Activated naive CD4-positive, alpha-beta T cell treated with Interleukin-2 at 50 U/mL for 16 hours (primary cell): ENCODE results near the gene CRB1.
"Not testable (repeated sequence)": the region's sequence is repeated elsewhere in the genome, so short reads cannot be mapped to it uniquely, and the experiment has no call there.

Experiments
- DNase-seq: peaks from one replicate; pipeline ENCODE4 v3.0.0-alpha.2; 2020

The CRB1 gene

GRCh38 chr1:197466813-197467212 is 198.8 kb downstream of the CRB1 start:
- no peak for DNase-seq

- no peak for DNase-seq
These were observed 199.8 kb downstream of the CRB1 start for GRCh38 chr1:197467881-197468280.

GRCh38 chr1:197468543-197469175 is 200.6 kb downstream of the CRB1 start:
- no peak for DNase-seq

- no peak for DNase-seq
These were observed 201.7 kb downstream of the CRB1 start for GRCh38 chr1:197469620-197470210.

DNA sequence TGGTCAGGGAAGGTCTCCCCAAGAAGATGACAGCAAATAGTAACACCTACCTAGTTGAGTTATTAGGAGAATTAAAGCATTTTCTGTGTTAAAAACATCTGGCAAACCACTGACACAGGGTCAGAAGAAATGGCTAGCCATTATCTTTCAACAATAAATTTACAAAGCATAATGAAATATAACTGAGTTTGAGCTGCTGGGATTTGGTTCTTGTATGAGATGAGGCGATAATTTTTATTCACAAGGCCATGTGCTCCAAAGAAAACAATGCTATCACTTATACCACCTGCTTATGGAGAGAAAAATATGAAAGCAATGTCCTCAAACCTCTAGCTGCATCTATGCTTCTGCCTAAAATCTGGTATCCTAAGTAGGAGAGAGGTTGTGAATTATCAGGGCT is 202.3 kb downstream of the CRB1 start:
- DNase-seq: no peak

DNA sequence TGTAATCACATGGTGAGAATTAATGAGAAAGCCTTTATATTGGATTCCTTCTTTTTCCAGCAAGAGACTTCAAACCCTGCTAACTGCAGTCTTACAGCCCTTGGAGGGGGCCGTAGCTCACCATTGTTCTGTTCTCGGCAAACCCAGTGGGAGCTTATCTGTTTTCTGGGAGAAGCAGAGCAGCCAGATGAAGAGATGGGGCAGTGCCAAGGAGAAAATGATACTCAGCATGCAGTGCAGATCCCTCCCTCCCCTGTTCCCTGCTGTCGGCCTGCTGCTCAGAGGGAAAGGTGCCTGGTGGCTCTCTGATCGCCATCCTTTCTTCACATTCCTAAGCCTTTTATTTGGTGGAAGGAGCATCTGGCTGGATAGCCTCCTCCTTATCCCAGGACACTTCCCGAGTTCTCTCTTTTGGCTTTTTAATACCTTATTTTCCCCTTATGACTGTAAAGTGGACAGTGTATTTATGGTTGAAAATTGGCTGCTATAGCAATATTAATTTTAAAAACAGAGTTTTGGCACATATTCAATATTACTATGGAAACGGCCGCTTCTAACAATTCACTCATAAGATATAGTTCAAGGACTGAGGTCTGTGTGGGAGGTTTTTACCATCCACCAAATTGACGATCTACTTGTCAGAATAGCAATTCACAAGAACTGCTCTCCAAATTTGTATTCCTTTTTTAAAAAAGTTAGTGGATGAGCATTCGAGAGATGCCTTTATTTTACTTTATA is 203.4 kb downstream of the CRB1 start:
- no peak for DNase-seq

- no peak for DNase-seq
These were observed 204.1 kb downstream of the CRB1 start for GRCh38 chr1:197472141-197472540.

- no peak for DNase-seq
These were observed 212.4 kb downstream of the CRB1 start for GRCh38 chr1:197480446-197480845.

GRCh38 chr1:197481101-197481500 is 213.0 kb downstream of the CRB1 start:
- no peak for DNase-seq

DNA sequence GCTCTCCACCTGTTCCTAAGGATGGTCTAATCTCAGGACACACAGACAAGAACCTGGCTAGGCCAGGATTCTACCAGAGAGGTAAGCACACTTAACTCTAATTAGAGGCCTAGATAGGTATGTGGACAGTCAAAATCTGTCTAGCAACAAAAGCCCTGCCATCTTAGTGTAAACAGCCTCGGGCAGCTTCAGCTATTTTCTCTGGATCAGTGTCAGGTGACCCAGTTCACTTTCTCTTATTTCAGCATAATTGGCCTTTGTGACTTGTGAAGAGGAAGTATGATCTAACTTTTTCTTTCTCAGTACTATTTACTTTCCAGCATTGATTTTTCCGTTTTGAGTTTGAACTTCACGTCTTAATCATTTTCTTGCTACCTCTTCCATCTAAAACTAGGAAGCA is 217.7 kb downstream of the CRB1 start:
- no peak for DNase-seq

DNA sequence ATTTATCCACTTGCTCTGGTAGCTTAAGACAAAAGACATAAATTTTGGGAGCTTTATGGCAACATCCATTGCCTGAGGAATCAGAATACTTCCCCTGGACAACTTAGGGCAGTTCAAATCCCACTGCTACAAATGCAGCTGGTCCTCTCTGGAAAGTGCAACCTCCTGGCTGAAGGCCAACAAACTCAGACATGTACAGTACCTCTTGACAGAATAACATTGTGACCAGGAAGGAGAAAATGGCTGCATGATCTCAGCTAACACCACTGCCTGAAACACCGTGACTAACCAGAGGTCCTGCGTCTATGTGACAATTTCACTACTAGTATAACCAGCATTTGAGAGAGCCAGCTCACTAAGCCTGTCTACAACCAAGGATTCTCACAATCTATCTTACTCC is 218.9 kb downstream of the CRB1 start:
- DNase-seq: no peak

DNA sequence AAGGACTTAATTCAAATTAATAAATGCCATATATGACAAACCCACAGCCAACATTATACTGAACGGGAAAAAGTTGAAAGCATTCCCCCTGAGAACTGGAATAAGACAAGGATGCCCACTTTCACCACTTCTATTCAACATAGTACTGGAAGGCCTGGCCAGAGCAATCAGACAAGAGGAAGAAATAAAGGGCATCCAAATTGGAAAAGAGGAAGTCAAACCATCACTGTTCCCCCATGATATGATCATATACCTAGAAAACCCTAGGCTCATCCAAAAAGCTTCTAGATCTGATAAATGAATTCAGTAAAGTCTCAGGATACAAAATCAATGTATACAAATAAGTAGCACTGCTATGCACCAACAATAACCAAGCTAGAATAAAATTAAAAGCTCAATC is 223.5 kb downstream of the CRB1 start:
- DNase-seq: not testable (repeated sequence)

DNA sequence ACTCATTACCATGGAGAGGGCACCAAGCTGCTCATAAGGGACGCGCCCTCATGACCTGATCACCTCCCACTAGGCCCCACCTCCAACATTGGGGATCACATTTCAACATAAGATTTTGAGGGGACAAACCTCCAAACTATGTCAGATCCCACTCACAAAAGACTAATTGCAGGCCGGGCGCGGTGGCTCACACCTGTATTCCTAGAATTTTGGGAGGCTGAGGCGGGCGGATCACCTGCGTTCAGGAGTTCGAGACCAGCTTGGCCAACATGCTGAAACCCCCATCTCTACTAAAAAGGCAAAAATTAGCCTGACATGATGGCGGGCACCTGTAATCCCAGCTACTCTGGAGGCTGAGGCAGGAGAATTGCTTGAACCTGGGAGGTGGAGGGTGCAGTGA is 228.7 kb downstream of the CRB1 start:
- no peak for DNase-seq

- DNase-seq: no peak
These were observed 242.8 kb downstream of the CRB1 start for GRCh38 chr1:197510691-197511378.

DNA sequence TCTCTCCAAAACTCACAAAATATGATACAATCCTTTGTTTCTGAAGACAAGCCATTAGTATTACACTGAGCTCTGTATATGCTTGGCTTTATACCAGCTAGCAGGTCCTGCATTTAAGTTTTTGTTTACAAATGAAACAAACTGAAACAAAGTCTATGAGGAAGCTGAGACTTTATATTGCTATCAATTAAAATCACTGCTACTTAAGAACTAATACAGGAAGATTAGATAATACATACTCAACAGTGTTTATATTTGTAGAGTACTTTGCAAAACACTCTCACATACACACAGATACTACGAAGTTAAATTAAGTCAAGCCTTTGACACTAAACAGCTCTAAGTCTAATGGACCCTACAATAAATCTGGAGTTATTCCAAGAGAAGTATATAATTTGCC is 247.4 kb downstream of the CRB1 start:
- DNase-seq: no peak

GRCh38 chr1:197519741-197520334 is 251.8 kb downstream of the CRB1 start:
- DNase-seq: no peak

GRCh38 chr1:197521118-197521739 is 253.2 kb downstream of the CRB1 start:
- DNase-seq: no peak

DNA sequence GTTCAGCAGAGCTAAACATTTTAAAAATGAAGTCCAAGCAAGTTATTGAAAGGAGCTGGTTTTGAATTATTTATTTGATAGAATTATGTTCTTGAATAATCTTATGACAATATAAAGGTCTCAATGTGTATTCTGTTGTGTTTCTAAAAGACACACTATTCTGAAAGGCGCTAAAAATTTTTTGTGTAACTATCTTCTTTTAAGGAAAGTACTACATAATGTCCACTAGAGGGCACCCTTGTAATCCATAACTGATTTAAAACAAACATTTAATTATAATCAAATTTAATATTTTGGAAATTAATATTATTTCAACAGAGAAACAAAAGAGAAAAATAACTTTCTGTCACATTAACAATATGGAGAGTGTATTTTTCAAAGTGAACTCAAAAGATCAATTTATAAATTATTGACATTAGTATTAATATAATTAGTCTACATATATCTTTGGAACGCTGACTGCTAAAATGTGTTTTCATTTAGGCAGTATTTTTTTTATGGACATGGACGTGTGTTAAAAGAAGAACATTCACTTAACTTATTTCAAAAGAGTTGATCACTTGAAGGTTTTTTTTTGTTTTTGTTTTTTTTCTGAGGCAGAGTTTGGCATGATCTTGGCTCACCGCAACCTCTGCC is 258.8 kb downstream of the CRB1 start:
- DNase-seq: no peak
